A549 (cell line): ENCODE results near the gene UVSSA. TPM values are rescaled to one million over a fixed set of nuclear protein-coding genes. Genes with fewer than 3 reads are reported as not detected.

ENCODE experiments used
- ATAC-seq, 2 experiments: fragments of 200-7000 bp in 1 of 2; fragments of >200 bp in 1 of 2; cut with Nextera tagmentation in 1 of 2; cut with Tn5 transposase in 1 of 2; 3 replicates each; pipeline versions ENCODE4 v1.8.0 to v1.9.1; 2018 to 2020; ENCODE audit warnings: mild to moderate bottlenecking in 1 of 2, moderate library complexity in 1 of 2
- CTCF ChIA-PET: fragments of 300-600 bp; sonication (Branson Sonifier 250); formaldehyde crosslinking; extraction: SDS; loops from one replicate; lab custom pipeline; 2021; ENCODE audit warnings: antibody characterized with exemption, inconsistent platforms; lab: Yijun Ruan, JAX
- POLR2A ChIA-PET: fragments of 350-600 bp; formaldehyde crosslinking; extraction: SDS; loops from one replicate; lab custom pipeline; 2021; ENCODE audit warnings: antibody characterized with exemption, inconsistent platforms; lab: Yijun Ruan, JAX
- DNase-seq, 2 experiments: peaks; one replicate each; pipeline versions ENCODE4 v3.0.0 to v3.0.0-alpha.2; 2011 to 2016; ENCODE audit warnings: low read depth in 1 of 2, low spot score in 1 of 2
- FAIRE-seq: peaks from 2 replicates; lab custom pipeline; 2011; peaks lifted over from hg19 to GRCh38; lab: Jason Lieb, UNC
- H3K27ac ChIP-seq, 2 experiments: fragments of >200 bp; sonication (Bioruptor Twin); formaldehyde crosslinking; 3 replicates each; pipeline ENCODE4 v1.5.1; 2016 to 2017
- H3K4me1 ChIP-seq: fragments of >200 bp; sonication (Bioruptor Twin); formaldehyde crosslinking; 3 replicates; pipeline ENCODE4 v1.6.1; 2016
- H3K4me2 ChIP-seq: fragments of >200 bp; sonication (Bioruptor Twin); formaldehyde crosslinking; 3 replicates; pipeline ENCODE4 v1.6.1; 2016
- H3K4me3 ChIP-seq: fragments of >200 bp; sonication (Bioruptor Twin); formaldehyde crosslinking; 3 replicates; pipeline ENCODE4 v1.5.1; 2016
- H3K9me3 ChIP-seq: fragments of >200 bp; sonication (Bioruptor Twin); formaldehyde crosslinking; 3 replicates; pipeline ENCODE4 v1.6.1; 2016
- BHLHE40 ChIP-seq: IDR thresholded peaks from 2 replicates; pipeline ENCODE4 v1.6.1; 2012; ENCODE audit warnings: low read depth, low read length, inconsistent platforms
- CBX2 ChIP-seq: fragments of 200-600 bp; sonication (generic); IDR thresholded peaks from 2 replicates; pipeline ENCODE4 v1.6.1; 2016; ENCODE audit warnings: low read depth, mild to moderate bottlenecking, borderline replicate concordance
- CHD4 ChIP-seq: fragments of 200-600 bp; sonication (generic); IDR thresholded peaks from 2 replicates; pipeline ENCODE4 v1.6.1; 2016; ENCODE audit warnings: antibody characterized with exemption, mild to moderate bottlenecking, borderline replicate concordance
- EHF ChIP-seq: fragments of 250-450 bp; sonication (Bioruptor Pico); IDR thresholded peaks from 2 replicates; pipeline ENCODE4 v1.5.0; 2020; ENCODE audit warnings: mild to moderate bottlenecking
- FOSL2 ChIP-seq, 2 experiments: fragments of 450-650 bp in 1 of 2; fragments of >200 bp in 1 of 2; sonication (Bioruptor Twin) in 1 of 2; formaldehyde crosslinking; IDR thresholded peaks; 2 replicates each; pipeline versions ENCODE4 v1.5.0 to v1.6.1; 2016 to 2020; ENCODE audit warnings: mild to moderate bottlenecking in 1 of 2, moderate library complexity in 1 of 2
- HDAC2 ChIP-seq: fragments of 200-600 bp; sonication (generic); IDR thresholded peaks from 2 replicates; pipeline ENCODE4 v1.6.1; 2016
- HES2 ChIP-seq: fragments of >200 bp; sonication (Bioruptor Twin); formaldehyde crosslinking; IDR thresholded peaks from 2 replicates; pipeline ENCODE4 v1.6.1; 2016
- HEYL ChIP-seq: fragments of 250-450 bp; sonication (Bioruptor Pico); IDR thresholded peaks from 2 replicates; pipeline ENCODE4 v1.8.0; 2021; ENCODE audit warnings: mild to moderate bottlenecking, moderate library complexity
- HOXA7 ChIP-seq: fragments of 250-450 bp; sonication (Bioruptor Pico); IDR thresholded peaks from 2 replicates; pipeline ENCODE4 v1.5.0; 2020; ENCODE audit warnings: mild to moderate bottlenecking, moderate library complexity
- HOXB5 ChIP-seq: fragments of 250-450 bp; sonication (Bioruptor Pico); IDR thresholded peaks from 2 replicates; pipeline ENCODE4 v1.5.0; 2020; ENCODE audit warnings: mild to moderate bottlenecking, moderate library complexity
- JUNB ChIP-seq: fragments of >200 bp; sonication (Bioruptor Twin); formaldehyde crosslinking; IDR thresholded peaks from 2 replicates; pipeline ENCODE4 v1.6.1; 2016
- NFE2L2 ChIP-seq: fragments of 150-350 bp; conservative IDR thresholded peaks from 2 replicates; pipeline ENCODE4 v1.6.1; 2014; ENCODE audit warnings: low read length
- PBX3 ChIP-seq: IDR thresholded peaks from 2 replicates; pipeline ENCODE4 v1.6.1; 2012
- POLR2AphosphoS2 ChIP-seq: conservative IDR thresholded peaks from 2 replicates; pipeline ENCODE4 v1.6.1; 2012; ENCODE audit warnings: low read length, improper control_type of control experiment, inconsistent platforms
- RCOR1 ChIP-seq: fragments of 150-350 bp; IDR thresholded peaks from 2 replicates; pipeline ENCODE4 v1.6.1; 2014; ENCODE audit warnings: antibody characterized with exemption, low read length, low read depth
- RFX5 ChIP-seq: fragments of 450-650 bp; IDR thresholded peaks from 2 replicates; pipeline ENCODE4 v1.7.1; 2014; ENCODE audit warnings: antibody characterized with exemption, mild to moderate bottlenecking, moderate library complexity
- RNF2 ChIP-seq: fragments of 200-600 bp; sonication (generic); IDR thresholded peaks from 2 replicates; pipeline ENCODE4 v1.6.1; 2016; ENCODE audit warnings: low read depth, mild to moderate bottlenecking, antibody characterized with exemption, moderate library complexity, borderline replicate concordance
- TFCP2L1 ChIP-seq: fragments of 250-450 bp; sonication (Bioruptor Pico); IDR thresholded peaks from 2 replicates; pipeline ENCODE4 v1.5.0; 2021; ENCODE audit warnings: mild to moderate bottlenecking
- TP53 ChIP-seq: fragments of 250-450 bp; sonication (Bioruptor Pico); IDR thresholded peaks from 2 replicates; pipeline ENCODE4 v1.5.0; 2021; ENCODE audit warnings: mild to moderate bottlenecking, moderate library complexity
- ZFP36 ChIP-seq: fragments of 450-650 bp; IDR thresholded peaks from 2 replicates; pipeline ENCODE4 v1.6.1; 2014; ENCODE audit warnings: borderline replicate concordance; ENCODE audit not compliant: partially characterized antibody
- ZSCAN20 ChIP-seq: fragments of 250-450 bp; sonication (Bioruptor Pico); IDR thresholded peaks from 2 replicates; pipeline ENCODE4 v1.8.0; 2022; ENCODE audit warnings: mild to moderate bottlenecking, moderate library complexity
- WGBS: methylation state at CpG from one replicate; pipeline ENCODE4 v1.1.6; 2017; ENCODE audit errors: missing lambda C conversion rate; 5-methylcytosine and 5-hydroxymethylcytosine counted together
- polyA plus RNA-seq, 4 experiments: library from polyadenylated mRNA; depleted of rRNA in 3 of 4; stranded (reverse); fragments of >200 nt; fragmentation: RNase III in 1 of 4; extraction: RNeasy Plus Mini Kit Qiagen cat#74134 plus additional on column Dnase treatment in 1 of 4; gene quantifications; 2 replicates in 3 of 4; 3 replicates in 1 of 4; pipeline ENCODE4 v1.2.3, GENCODE V29; 2011 to 2017

Gene UVSSA
- polyA plus RNA-seq, 2 of the 4 experiments (the other 2 are of a cell fraction), result 4.5 to 6.9 TPM

- FAIRE-seq, result no peak
- Histone ChIP-seq H3K27ac (no peak overlapping the region), H3K4me1 (no peaks in the 10 kb centered on the region), H3K4me2 (no peak overlapping the region), H3K9me3 (no peaks in the 10 kb centered on the region), H3K4me3 (no peak overlapping the region)
- peak in 1 of 2 experiments; percentile 29; a peak in 2 of 6 replicates for ATAC-seq
- ChIA-PET POLR2A (no interaction called here), CTCF (interaction anchor here (1.5 to 2.3 kb wide), 3 partner anchors 12 to 137 kb away, joined by 3 to 9 read pairs (median 4); no protein-coding TSS in a partner anchor)
- WGBS, result 87% methylated on average over 3 of the region's 32 CpGs
- no peak for DNase-seq
- no peak for TF ChIP-seq CHD4
- TF ChIP-seq JUNB, result no peak
- TF ChIP-seq RCOR1, result no peak
- TF ChIP-seq HOXA7 (CRISPR knock-in tag), result no peak
- no peak for TF ChIP-seq BHLHE40
- no peak for TF ChIP-seq RNF2
Measured at GRCh38 chr4:1376841-1377605, 30.0 kb downstream of the UVSSA start.

GRCh38 chr4:1377606-1378261, 30.7 kb downstream of the UVSSA start:
- no peak for ATAC-seq

GRCh38 chr4:1378559-1379231, 31.7 kb downstream of the UVSSA start:
- DNase-seq (no peak), ATAC-seq (no peak), FAIRE-seq (no peak)
- Histone ChIP-seq H3K9me3 (no peaks in the 10 kb centered on the region), H3K4me1 (no peaks in the 10 kb centered on the region), H3K27ac (no peak overlapping the region), H3K4me2 (no peak overlapping the region), H3K4me3 (no peak overlapping the region)
- CTCF ChIA-PET, result interaction anchor here (1.6 kb wide), 1 partner anchor 11 kb away, joined by 4 read pairs; no protein-coding TSS in a partner anchor
- POLR2A ChIA-PET, result no interaction called here
- WGBS, result 90% methylated on average over 17 of the region's 30 CpGs
- TF ChIP-seq HOXA7 (CRISPR knock-in tag), result no peak
- no peak for TF ChIP-seq HDAC2
- no peak for TF ChIP-seq ZFP36
- TF ChIP-seq POLR2AphosphoS2, result no peak
- TF ChIP-seq HEYL (CRISPR knock-in tag), result no peak
- TF ChIP-seq TFCP2L1, result no peak
- no peak for TF ChIP-seq TP53 (CRISPR knock-in tag)
- TF ChIP-seq EHF (CRISPR knock-in tag), result no peak
- no peak for TF ChIP-seq HES2
- no peak for TF ChIP-seq NFE2L2
- no peak for TF ChIP-seq ZSCAN20 (CRISPR knock-in tag)
- no peak for TF ChIP-seq RCOR1
- TF ChIP-seq HOXB5 (CRISPR knock-in tag), result no peak

More at GRCh38 chr4:1377606-1378261, 30.7 kb downstream of the UVSSA start:
- Histone ChIP-seq H3K4me2 (no peak overlapping the region), H3K4me3 (no peak overlapping the region), H3K9me3 (no peaks in the 10 kb centered on the region), H3K27ac (no peak overlapping the region), H3K4me1 (no peaks in the 10 kb centered on the region)
- WGBS, result 94% methylated on average over 14 of the region's 19 CpGs
- no peak for TF ChIP-seq HOXB5 (CRISPR knock-in tag)
- TF ChIP-seq HOXA7 (CRISPR knock-in tag), result no peak
- TF ChIP-seq PBX3, result no peak
- no peak for TF ChIP-seq HES2
- no peak for TF ChIP-seq RNF2
- no peak for TF ChIP-seq HDAC2
- TF ChIP-seq BHLHE40, result no peak
- TF ChIP-seq CBX2, result no peak
- TF ChIP-seq ZFP36, result no peak
- TF ChIP-seq FOSL2 (IDR thresholded peaks at IDR 0.05), result no peak
- TF ChIP-seq FOSL2 (CRISPR knock-in tag; IDR thresholded peaks at IDR 0.05), result no peak
- no peak for TF ChIP-seq RFX5
- no peak for FAIRE-seq
- DNase-seq, result no peak
- ChIA-PET POLR2A (no interaction called here), CTCF (interaction anchor here (1.6 kb wide), 1 partner anchor 12 kb away, joined by 4 read pairs; no protein-coding TSS in a partner anchor)
